ENCODE measurements around the gene GATAD2B. TPM values are rescaled to one million over a fixed set of nuclear protein-coding genes. Genes with fewer than 3 reads are reported as not detected.

The GATAD2B gene
- total and polyA plus RNA-seq, 2 experiments from 2014 or later, result 5.4 to 11.7 TPM

DNA sequence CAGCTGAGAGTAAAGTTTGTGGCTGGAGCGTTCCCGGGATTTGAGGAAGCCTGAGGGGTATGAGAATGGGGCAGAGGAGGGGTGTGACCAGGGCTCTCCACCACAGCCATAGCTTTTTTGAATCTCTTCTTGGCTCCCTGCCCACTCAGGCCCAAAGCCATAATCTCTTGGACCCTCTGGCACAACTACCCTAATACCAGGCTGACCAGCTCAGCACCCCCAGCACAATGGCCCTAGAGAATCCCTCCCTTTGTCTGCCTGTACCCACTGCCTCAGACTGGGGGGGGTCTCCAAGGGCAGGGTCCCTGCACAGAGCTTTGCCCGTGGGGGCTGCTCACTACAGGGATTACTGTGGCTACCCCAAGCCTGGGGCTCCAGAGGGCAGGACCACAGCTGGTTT is 16.2 kb upstream of the GATAD2B start:
- 97% methylated on average over 3 of the region's 3 CpGs for WGBS (ENCODE audit: low lambda C conversion rate, missing lambda C conversion rate)
- DNase-seq (ENCODE audit: low spot score), result no peak
- no peak overlapping the region for H3K4me3 ChIP-seq
- H2AFZ ChIP-seq, result no peak overlapping the region
- H3K9me2 ChIP-seq (replicated peaks; ENCODE audit: insufficient read depth), result no peaks in the 10 kb centered on the region
- no peaks in the 10 kb centered on the region for H3K36me3 ChIP-seq (replicated peaks; ENCODE audit: insufficient read depth, low read depth)
- no peak overlapping the region for H3K4me2 ChIP-seq
- peaks cover 8% of the 10 kb centered on the region for H3K79me2 ChIP-seq
- no peak overlapping the region for H3K27ac ChIP-seq
- TF ChIP-seq EZH2 (IDR thresholded peaks at IDR 0.05; ENCODE audit: borderline replicate concordance) (no peak), EZH2phosphoT487 (IDR thresholded peaks at IDR 0.05; ENCODE audit: low read depth, severe bottlenecking, unreplicated experiment) (no peak)
- TF ChIP-seq, protein P1, sequence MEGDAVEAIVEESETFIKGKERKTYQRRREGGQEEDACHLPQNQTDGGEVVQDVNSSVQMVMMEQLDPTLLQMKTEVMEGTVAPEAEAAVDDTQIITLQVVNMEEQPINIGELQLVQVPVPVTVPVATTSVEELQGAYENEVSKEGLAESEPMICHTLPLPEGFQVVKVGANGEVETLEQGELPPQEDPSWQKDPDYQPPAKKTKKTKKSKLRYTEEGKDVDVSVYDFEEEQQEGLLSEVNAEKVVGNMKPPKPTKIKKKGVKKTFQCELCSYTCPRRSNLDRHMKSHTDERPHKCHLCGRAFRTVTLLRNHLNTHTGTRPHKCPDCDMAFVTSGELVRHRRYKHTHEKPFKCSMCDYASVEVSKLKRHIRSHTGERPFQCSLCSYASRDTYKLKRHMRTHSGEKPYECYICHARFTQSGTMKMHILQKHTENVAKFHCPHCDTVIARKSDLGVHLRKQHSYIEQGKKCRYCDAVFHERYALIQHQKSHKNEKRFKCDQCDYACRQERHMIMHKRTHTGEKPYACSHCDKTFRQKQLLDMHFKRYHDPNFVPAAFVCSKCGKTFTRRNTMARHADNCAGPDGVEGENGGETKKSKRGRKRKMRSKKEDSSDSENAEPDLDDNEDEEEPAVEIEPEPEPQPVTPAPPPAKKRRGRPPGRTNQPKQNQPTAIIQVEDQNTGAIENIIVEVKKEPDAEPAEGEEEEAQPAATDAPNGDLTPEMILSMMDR (IDR thresholded peaks at IDR 0.05; ENCODE audit: poor library complexity), result no peak
- no peaks in the 10 kb centered on the region for H3K9me3 ChIP-seq (ENCODE audit: low read depth)
- no peaks in the 10 kb centered on the region for H4K20me1 ChIP-seq (ENCODE audit: insufficient read depth, poor library complexity, severe bottlenecking)
- no peaks in the 10 kb centered on the region for H3K4me1 ChIP-seq (ENCODE audit: insufficient read depth)
- no peaks in the 10 kb centered on the region for H3K27me3 ChIP-seq

DNA sequence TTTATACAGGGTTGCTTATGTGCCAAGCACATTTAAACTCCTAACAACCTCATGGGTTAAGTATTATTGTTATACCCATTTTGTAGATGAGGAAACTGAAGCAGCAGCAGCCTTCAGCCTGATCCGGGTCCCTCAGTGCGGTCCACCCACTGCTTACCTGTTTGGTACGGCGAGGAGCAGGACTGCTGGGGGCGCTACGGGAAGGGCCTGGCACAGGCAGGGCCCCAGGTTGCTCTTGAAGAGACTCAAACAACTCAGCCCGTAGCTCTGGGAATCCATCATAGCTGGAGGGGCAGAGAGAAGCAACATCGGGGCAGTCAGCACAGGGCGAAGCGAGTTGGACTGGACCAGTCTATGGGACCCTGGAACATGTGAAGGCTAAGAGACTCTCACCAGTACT is 14.6 kb upstream of the GATAD2B start:
- Histone ChIP-seq H4K20me1 (ENCODE audit: insufficient read depth, poor library complexity, severe bottlenecking) (no peaks in the 10 kb centered on the region), H3K4me3 (no peak overlapping the region), H3K36me3 (replicated peaks; ENCODE audit: insufficient read depth, low read depth) (no peaks in the 10 kb centered on the region), H3K9me3 (ENCODE audit: low read depth) (no peaks in the 10 kb centered on the region), H3K79me2 (no peaks in the 10 kb centered on the region), H3K27ac (no peak overlapping the region), H3K9me2 (replicated peaks; ENCODE audit: insufficient read depth) (no peaks in the 10 kb centered on the region), H3K27me3 (no peaks in the 10 kb centered on the region), H2AFZ (no peak overlapping the region), H3K4me2 (no peak overlapping the region), H3K4me1 (ENCODE audit: insufficient read depth) (no peaks in the 10 kb centered on the region)
- WGBS (ENCODE audit: low lambda C conversion rate, missing lambda C conversion rate), result 98% methylated on average over 10 of the region's 10 CpGs
- TF ChIP-seq, protein P1 (IDR thresholded peaks at IDR 0.05; ENCODE audit: poor library complexity), result no peak
- TF ChIP-seq EZH2 (IDR thresholded peaks at IDR 0.05; ENCODE audit: borderline replicate concordance), result no peak
- no peak for DNase-seq (ENCODE audit: low spot score)

DNA sequence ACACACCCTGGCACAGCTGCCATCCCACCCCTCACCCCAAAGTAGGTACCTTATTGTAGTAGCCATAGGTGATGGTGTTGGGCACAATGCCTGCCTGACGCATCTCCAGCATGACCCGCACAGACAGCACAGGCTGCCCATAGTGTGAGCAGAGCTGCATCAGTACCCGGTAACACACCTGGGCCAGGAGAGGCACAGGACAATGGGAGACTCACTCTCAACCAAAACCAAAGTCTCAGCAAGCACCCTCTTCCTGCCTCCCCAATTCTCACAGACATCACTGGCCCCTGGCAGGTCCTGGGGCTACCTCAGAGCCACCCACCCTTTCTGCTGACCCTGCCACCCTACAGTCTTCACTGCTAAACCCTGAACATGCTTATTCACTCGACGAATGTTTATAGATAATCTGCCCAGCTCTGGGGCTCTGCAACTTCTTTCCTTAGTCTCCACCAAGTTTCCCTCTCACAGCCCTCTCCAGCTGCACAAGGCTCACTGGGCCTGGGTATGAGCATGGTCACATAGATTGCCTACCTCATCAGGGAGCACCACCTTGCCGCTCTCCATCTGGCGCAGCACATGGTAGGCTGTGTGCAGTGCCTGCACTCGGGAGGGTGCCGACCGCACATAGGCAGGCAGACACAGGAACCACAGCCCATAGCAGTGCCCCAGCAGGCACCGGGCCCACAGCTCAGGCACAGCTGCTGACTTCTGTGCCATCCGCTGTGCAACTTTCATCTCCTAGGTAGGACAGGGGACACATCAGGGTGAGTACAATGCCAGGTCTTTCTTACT is 13.4 kb upstream of the GATAD2B start:
- H3K79me2 ChIP-seq, result no peaks in the 10 kb centered on the region
- H3K9me2 ChIP-seq (replicated peaks; ENCODE audit: insufficient read depth), result no peaks in the 10 kb centered on the region
- 98% methylated on average over 12 of the region's 12 CpGs for WGBS (ENCODE audit: low lambda C conversion rate, missing lambda C conversion rate)
- no peak overlapping the region for H2AFZ ChIP-seq
- no peaks in the 10 kb centered on the region for H3K36me3 ChIP-seq (replicated peaks; ENCODE audit: insufficient read depth, low read depth)
- TF ChIP-seq, protein P1 (IDR thresholded peaks at IDR 0.05; ENCODE audit: poor library complexity), result no peak
- TF ChIP-seq EZH2 (IDR thresholded peaks at IDR 0.05; ENCODE audit: borderline replicate concordance), result no peak
- H3K27ac ChIP-seq, result no peak overlapping the region
- H3K9me3 ChIP-seq (ENCODE audit: low read depth), result no peaks in the 10 kb centered on the region
- no peak overlapping the region for H3K4me3 ChIP-seq
- H3K4me1 ChIP-seq (ENCODE audit: insufficient read depth), result no peaks in the 10 kb centered on the region
- no peak for DNase-seq (ENCODE audit: low spot score)
- no peaks in the 10 kb centered on the region for H3K27me3 ChIP-seq
- no peaks in the 10 kb centered on the region for H4K20me1 ChIP-seq (ENCODE audit: insufficient read depth, poor library complexity, severe bottlenecking)
- H3K4me2 ChIP-seq, result no peak overlapping the region

Measured in hepatocyte (in vitro differentiated cells).